Prostate gland (tissue), 2 donors: ENCODE results near the gene SLC35E3.

Source experiments
- POLR2A ChIP-seq: fragments of 450-650 bp; IDR thresholded peaks from one replicate; pipeline ENCODE4 v1.6.1; 2016; ENCODE audit warnings: antibody characterized with exemption, mild to moderate bottlenecking
- TF ChIP-seq, protein P1 (sequence below), 4 experiments: fragments of 200-600 bp in 2 of 4; fragments of 450-650 bp in 2 of 4; sonication (generic) in 2 of 4; IDR thresholded peaks; 1 replicate in 3 of 4; 2 replicates in 1 of 4; pipeline ENCODE4 v1.5.1; 2016 to 2019; ENCODE audit warnings: antibody characterized with exemption in 4 of 4, mild to moderate bottlenecking in 2 of 4, moderate library complexity in 2 of 4

DNA sequence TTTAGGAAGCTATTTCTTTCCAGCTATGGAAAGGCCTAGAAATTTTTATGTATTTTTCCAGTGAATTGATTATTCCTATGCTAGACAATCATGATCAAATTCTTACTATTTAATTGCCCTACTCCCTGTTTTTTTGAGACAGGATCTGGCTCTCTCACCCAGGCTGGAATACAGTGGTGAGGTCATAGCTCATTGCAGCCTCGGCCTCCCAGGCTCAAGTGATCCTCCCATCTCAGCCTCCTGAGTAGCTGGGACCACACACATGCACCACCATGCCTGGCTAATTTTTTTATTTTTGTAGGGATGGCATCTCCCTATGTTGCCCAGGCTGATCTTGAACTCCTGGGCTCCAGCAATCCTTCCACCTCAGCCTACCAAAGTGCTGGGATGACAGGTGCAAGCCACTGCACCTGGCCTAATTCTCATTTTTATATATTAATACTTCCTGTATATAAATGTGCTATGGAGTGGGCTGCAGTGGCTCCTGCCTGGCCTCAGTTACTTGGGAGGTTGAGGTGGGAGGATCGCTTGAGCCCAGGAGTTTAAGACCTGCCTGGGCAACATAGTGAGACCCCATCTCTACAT lies 46.0 kb downstream of the SLC35E3 start:
- no peak for TF ChIP-seq POLR2A
- TF ChIP-seq, protein P1, sequence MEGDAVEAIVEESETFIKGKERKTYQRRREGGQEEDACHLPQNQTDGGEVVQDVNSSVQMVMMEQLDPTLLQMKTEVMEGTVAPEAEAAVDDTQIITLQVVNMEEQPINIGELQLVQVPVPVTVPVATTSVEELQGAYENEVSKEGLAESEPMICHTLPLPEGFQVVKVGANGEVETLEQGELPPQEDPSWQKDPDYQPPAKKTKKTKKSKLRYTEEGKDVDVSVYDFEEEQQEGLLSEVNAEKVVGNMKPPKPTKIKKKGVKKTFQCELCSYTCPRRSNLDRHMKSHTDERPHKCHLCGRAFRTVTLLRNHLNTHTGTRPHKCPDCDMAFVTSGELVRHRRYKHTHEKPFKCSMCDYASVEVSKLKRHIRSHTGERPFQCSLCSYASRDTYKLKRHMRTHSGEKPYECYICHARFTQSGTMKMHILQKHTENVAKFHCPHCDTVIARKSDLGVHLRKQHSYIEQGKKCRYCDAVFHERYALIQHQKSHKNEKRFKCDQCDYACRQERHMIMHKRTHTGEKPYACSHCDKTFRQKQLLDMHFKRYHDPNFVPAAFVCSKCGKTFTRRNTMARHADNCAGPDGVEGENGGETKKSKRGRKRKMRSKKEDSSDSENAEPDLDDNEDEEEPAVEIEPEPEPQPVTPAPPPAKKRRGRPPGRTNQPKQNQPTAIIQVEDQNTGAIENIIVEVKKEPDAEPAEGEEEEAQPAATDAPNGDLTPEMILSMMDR (IDR thresholded peaks at IDR 0.05): no peak
